CD14-positive monocyte (primary cell): ENCODE data around the gene ACLY. TPM values are rescaled to one million over a fixed set of nuclear protein-coding genes. Genes with fewer than 3 reads are reported as not detected.

Experiments
- DNase-seq, 3 donors: peaks; one replicate each; pipeline ENCODE4 v3.0.0-alpha.2; 2011 to 2022
- H2AFZ ChIP-seq: 2 replicates; pipeline ENCODE4 v1.6.0; 2012; ENCODE audit warnings: mild to moderate bottlenecking, low read depth, low read length, inconsistent platforms; ENCODE audit not compliant: insufficient read depth, poor library complexity, severe bottlenecking
- H3K27ac ChIP-seq, 2 donors: 1 replicate in 1 of 2; 2 replicates in 1 of 2; pipeline ENCODE4 v1.5.1; 2012 to 2013; ENCODE audit warnings: low read length in 2 of 2, control low read depth in 1 of 2, inconsistent platforms in 1 of 2, low read depth in 1 of 2, mild to moderate bottlenecking in 1 of 2
- H3K27me3 ChIP-seq, 2 donors: one replicate each; pipeline versions ENCODE4 v1.6.0 to v1.6.1; 2011 to 2013; ENCODE audit warnings: low read length in 2 of 2; ENCODE audit not compliant: control insufficient read depth in 2 of 2, insufficient read depth in 2 of 2
- H3K36me3 ChIP-seq, 2 donors: replicated peaks in 1 of 2; 1 replicate in 1 of 2; 2 replicates in 1 of 2; pipeline versions ENCODE4 v1.5.1 to v1.6.1; 2012 to 2013; ENCODE audit warnings: low read length in 2 of 2, control low read depth in 1 of 2, inconsistent platforms in 1 of 2, mild to moderate bottlenecking in 1 of 2; ENCODE audit not compliant: insufficient read depth in 2 of 2, control insufficient read depth in 1 of 2
- H3K4me1 ChIP-seq, 2 donors: 1 replicate in 1 of 2; 2 replicates in 1 of 2; pipeline versions ENCODE4 v1.5.1 to v1.6.1; 2012 to 2013; ENCODE audit warnings: low read length in 2 of 2, control low read depth in 1 of 2, inconsistent platforms in 1 of 2, mild to moderate bottlenecking in 1 of 2, moderate library complexity in 1 of 2; ENCODE audit not compliant: insufficient read depth in 2 of 2, control insufficient read depth in 1 of 2
- H3K4me2 ChIP-seq: replicated peaks from 2 replicates; pipeline ENCODE3; 2012; ENCODE audit warnings: low read length, moderate library complexity, mild to moderate bottlenecking; ENCODE audit not compliant: poor library complexity, severe bottlenecking; ENCODE audit errors: extremely low read depth
- H3K4me3 ChIP-seq, 3 experiments: fragments of 200-600 bp in 1 of 3; sonication (generic) in 1 of 3; replicated peaks in 1 of 3; 1 replicate in 2 of 3; 2 replicates in 1 of 3; pipeline ENCODE4 v1.5.1; 2011 to 2013; ENCODE audit warnings: low read length in 3 of 3, mild to moderate bottlenecking in 3 of 3, control low read depth in 2 of 3, low read depth in 2 of 3, inconsistent platforms in 1 of 3, moderate library complexity in 1 of 3
- H3K79me2 ChIP-seq: 2 replicates; pipeline ENCODE4 v1.6.0; 2012; ENCODE audit warnings: mild to moderate bottlenecking, control low read depth, inconsistent platforms, low read length, moderate library complexity; ENCODE audit not compliant: insufficient read depth
- H3K9ac ChIP-seq: 2 replicates; pipeline ENCODE4 v1.6.0; 2017; ENCODE audit warnings: low read length, mild to moderate bottlenecking; ENCODE audit not compliant: insufficient read depth, poor library complexity, severe bottlenecking
- H3K9me3 ChIP-seq, 2 donors: replicated peaks in 1 of 2; 1 replicate in 1 of 2; 2 replicates in 1 of 2; pipeline versions ENCODE4 v1.5.1 to v1.6.1; 2012 to 2013; ENCODE audit warnings: low read length in 2 of 2, control low read depth in 1 of 2; ENCODE audit not compliant: control insufficient read depth in 1 of 2, insufficient read depth in 1 of 2
- H4K20me1 ChIP-seq: 2 replicates; pipeline ENCODE4 v1.6.0; 2012; ENCODE audit warnings: mild to moderate bottlenecking, low read length, control low read depth, moderate library complexity; ENCODE audit not compliant: insufficient read depth
- H3K27ac Mint-ChIP-seq, 7 donors: one replicate each; pipeline ENCODE4 v1.8.0; 2020; ENCODE audit warnings: mild to moderate bottlenecking in 7 of 7, mixed read lengths in 7 of 7, moderate library complexity in 6 of 7, inconsistent platforms in 2 of 7
- H3K27me3 Mint-ChIP-seq, 3 donors: one replicate each; pipeline ENCODE4 v1.8.0; 2021 to 2022; ENCODE audit warnings: low read depth in 3 of 3, mild to moderate bottlenecking in 3 of 3, mixed read lengths in 3 of 3, moderate library complexity in 3 of 3, inconsistent platforms in 1 of 3
- H3K36me3 Mint-ChIP-seq, 2 donors: one replicate each; pipeline ENCODE4 v1.8.0; 2020; ENCODE audit warnings: mixed read lengths in 2 of 2, inconsistent platforms in 1 of 2, mild to moderate bottlenecking in 1 of 2
- H3K4me1 Mint-ChIP-seq: one replicate; pipeline ENCODE4 v1.8.0; 2020; ENCODE audit warnings: mild to moderate bottlenecking, mixed read lengths
- H3K4me3 Mint-ChIP-seq, 2 donors: one replicate each; pipeline ENCODE4 v1.8.0; 2020; ENCODE audit warnings: mild to moderate bottlenecking in 2 of 2, mixed read lengths in 2 of 2, moderate library complexity in 1 of 2
- H3K9me3 Mint-ChIP-seq, 7 donors: one replicate each; pipeline ENCODE4 v1.8.0; 2020 to 2022; ENCODE audit warnings: mixed read lengths in 7 of 7, mild to moderate bottlenecking in 6 of 7, moderate library complexity in 6 of 7, inconsistent platforms in 2 of 7
- WGBS: methylation state at CpG from one replicate; pipeline ENCODE4 v1.1.5; 2013; ENCODE audit warnings: missing lambda C conversion rate; ENCODE audit not compliant: insufficient coverage; 5-methylcytosine and 5-hydroxymethylcytosine counted together
- intact Hi-C, 2 donors: fragments of 100-400 bp; cut with micrococcal nuclease; formaldehyde crosslinking; loops; one replicate each; pipeline versions ENCODE4 v1.15.0 to v1.15.1; 2023
- polyA plus RNA-seq, 3 donors: library from polyadenylated mRNA; depleted of rRNA in 1 of 3; unstranded in 2 of 3; stranded (reverse) in 1 of 3; fragments of 300-500 nt in 2 of 3; fragments of >200 nt in 1 of 3; fragmentation: Illumina TruSeq in 2 of 3; gene quantifications; 1 replicate in 2 of 3; 2 replicates in 1 of 3; pipeline ENCODE4 v1.2.3, GENCODE V29; 2012 to 2021
- TF ChIP-seq, protein P1 (sequence below): fragments of 200-600 bp; IDR thresholded peaks from one replicate; pipeline ENCODE4 v1.8.0; 2022; ENCODE audit warnings: antibody characterized with exemption, mild to moderate bottlenecking

The ACLY gene
- polyA plus RNA-seq, 3 donors: 41.0 to 48.3 (median 45.1) TPM

DNA sequence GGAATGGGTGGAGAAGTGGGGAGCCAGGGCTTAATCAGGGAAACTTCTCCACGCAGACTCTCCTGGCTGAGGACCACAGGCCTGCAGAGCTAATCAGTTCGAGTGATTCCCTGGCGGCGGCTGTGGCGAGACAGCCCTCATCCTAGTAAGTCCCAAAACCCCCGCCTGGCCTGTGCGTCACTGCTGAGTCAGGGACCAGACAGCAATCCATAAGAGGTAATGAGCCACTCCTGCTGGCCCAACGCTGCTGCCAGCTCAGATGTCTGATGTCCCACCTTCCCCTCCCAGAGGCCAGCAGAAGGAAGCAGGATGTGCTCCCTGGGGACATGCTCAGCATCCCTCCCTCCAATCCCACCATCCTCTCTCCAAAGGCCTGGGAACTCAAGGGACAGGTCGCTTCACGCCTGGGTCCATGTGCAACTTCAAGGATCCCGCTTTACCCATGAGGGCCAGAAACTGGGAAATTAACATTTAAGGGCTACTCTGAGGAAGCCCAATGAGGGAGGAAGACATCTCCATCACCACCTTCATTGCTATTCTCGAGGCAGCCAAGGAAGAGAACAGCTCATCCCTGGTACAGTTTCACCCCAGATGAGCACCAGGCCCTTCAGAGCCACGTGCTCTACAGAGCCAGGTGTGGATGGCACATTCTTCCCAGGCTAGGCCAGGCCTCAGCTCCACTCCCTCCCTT lies 7.9 kb downstream of the ACLY start:
- 96% methylated on average over 9 of the region's 13 CpGs for WGBS
- TF ChIP-seq, protein P1, sequence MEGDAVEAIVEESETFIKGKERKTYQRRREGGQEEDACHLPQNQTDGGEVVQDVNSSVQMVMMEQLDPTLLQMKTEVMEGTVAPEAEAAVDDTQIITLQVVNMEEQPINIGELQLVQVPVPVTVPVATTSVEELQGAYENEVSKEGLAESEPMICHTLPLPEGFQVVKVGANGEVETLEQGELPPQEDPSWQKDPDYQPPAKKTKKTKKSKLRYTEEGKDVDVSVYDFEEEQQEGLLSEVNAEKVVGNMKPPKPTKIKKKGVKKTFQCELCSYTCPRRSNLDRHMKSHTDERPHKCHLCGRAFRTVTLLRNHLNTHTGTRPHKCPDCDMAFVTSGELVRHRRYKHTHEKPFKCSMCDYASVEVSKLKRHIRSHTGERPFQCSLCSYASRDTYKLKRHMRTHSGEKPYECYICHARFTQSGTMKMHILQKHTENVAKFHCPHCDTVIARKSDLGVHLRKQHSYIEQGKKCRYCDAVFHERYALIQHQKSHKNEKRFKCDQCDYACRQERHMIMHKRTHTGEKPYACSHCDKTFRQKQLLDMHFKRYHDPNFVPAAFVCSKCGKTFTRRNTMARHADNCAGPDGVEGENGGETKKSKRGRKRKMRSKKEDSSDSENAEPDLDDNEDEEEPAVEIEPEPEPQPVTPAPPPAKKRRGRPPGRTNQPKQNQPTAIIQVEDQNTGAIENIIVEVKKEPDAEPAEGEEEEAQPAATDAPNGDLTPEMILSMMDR: no peak
- peak overlapping the region in 1 of 7 donors; percentile 7 for H3K27ac Mint-ChIP-seq
- intact Hi-C loops: no loop called here
- peaks cover 81 to 92% of the 10 kb centered on the region in 2 donors for H3K36me3 Mint-ChIP-seq
- Histone ChIP-seq H4K20me1 (peaks cover 50% of the 10 kb centered on the region), H3K9ac (no peak overlapping the region), H3K79me2 (peaks cover 35% of the 10 kb centered on the region), H3K4me2 (no peak overlapping the region), H2AFZ (no peak overlapping the region), H3K27ac (no peak overlapping the region), H3K4me3 (no peak overlapping the region), H3K36me3 (peaks cover 81 to 87% of the 10 kb centered on the region in 2 donors), H3K9me3 (no peaks in the 10 kb centered on the region), H3K27me3 (no peaks in the 10 kb centered on the region), H3K4me1 (no peaks in the 10 kb centered on the region)
- H3K9me3 Mint-ChIP-seq: peaks cover 0 to 2% (median 0%) of the 10 kb centered on the region in 7 donors
- no peak for DNase-seq
- peaks cover 8% of the 10 kb centered on the region for H3K4me1 Mint-ChIP-seq
- H3K4me3 Mint-ChIP-seq: no peak overlapping the region
- H3K27me3 Mint-ChIP-seq: peaks cover 0 to 2% (median 0%) of the 10 kb centered on the region in 3 donors

GRCh38 chr17:41909088-41909487 lies 9.7 kb downstream of the ACLY start:
- H3K27me3 ChIP-seq: no peaks in the 10 kb centered on the region
- intact Hi-C loops: no loop called here
- H3K27me3 Mint-ChIP-seq: peaks cover 0 to 2% (median 0%) of the 10 kb centered on the region in 3 donors
- H4K20me1 ChIP-seq: peaks cover 32% of the 10 kb centered on the region
- H3K4me1 ChIP-seq: no peaks in the 10 kb centered on the region
- no peak overlapping the region for H3K9ac ChIP-seq
- DNase-seq: no peak
- peaks cover 17% of the 10 kb centered on the region for H3K79me2 ChIP-seq
- no peaks in the 10 kb centered on the region for H3K9me3 ChIP-seq
- no peak overlapping the region for H3K4me2 ChIP-seq
- peaks cover 95 to 100% of the 10 kb centered on the region in 2 donors for H3K36me3 Mint-ChIP-seq
- WGBS: 100% methylated on average over 7 of the region's 13 CpGs
- H3K4me3 Mint-ChIP-seq: no peak overlapping the region
- no peak overlapping the region for H2AFZ ChIP-seq
- TF ChIP-seq, protein P1: no peak
- H3K36me3 ChIP-seq: peaks cover 98 to 100% of the 10 kb centered on the region in 2 donors
- H3K9me3 Mint-ChIP-seq: peaks cover 0 to 2% (median 0%) of the 10 kb centered on the region in 7 donors
- no peak overlapping the region for H3K4me3 ChIP-seq
- no peak overlapping the region for H3K27ac ChIP-seq
- H3K4me1 Mint-ChIP-seq: no peaks in the 10 kb centered on the region
- no peak overlapping the region for H3K27ac Mint-ChIP-seq
